MM.1S (cell line): Measurements from ENCODE around the gene CHKB.

Experiments
- CTCF ChIP-seq: fragments of 300-600 bp; sonication (generic); IDR thresholded peaks from 2 replicates; pipeline ENCODE4 v1.5.1; 2016; ENCODE audit warnings: antibody characterized with exemption, low read length, mixed read lengths
- EZH2 ChIP-seq: fragments of 300-600 bp; sonication (generic); optimal IDR thresholded peaks from 2 replicates; pipeline ENCODE3; 2017; ENCODE audit warnings: low read depth, mild to moderate bottlenecking, antibody characterized with exemption, low read length, mixed read lengths

- TF ChIP-seq CTCF (no peak), EZH2 (no peak)
Observed at GRCh38 chr22:50612168-50612527, 29.5 kb upstream of the CHKB start.
